Lung microvascular endothelial cell (primary cell): Measurements from ENCODE around the gene SLC38A10. TPM values are rescaled to one million over a fixed set of nuclear protein-coding genes. Genes with fewer than 3 reads are reported as not detected.

Source experiments
- total RNA-seq: library from RNA; depleted of rRNA; stranded (reverse); fragments of >200 nt; gene quantifications from 2 replicates; pipeline ENCODE4 v1.2.1, GENCODE V29; 2014

Gene SLC38A10
- total RNA-seq, 1 donor from 2014 or later = 52.0 TPM

Other genes starting within 250 kb of the SLC38A10 start
- gene PVALEF, start 129.8 kb downstream of the SLC38A10 start, total RNA-seq = not detected in 2 replicates
- gene AATK, start 129.1 kb downstream of the SLC38A10 start, total RNA-seq = 0.99 and 1.5 TPM in 2 replicates
- gene CEP131, start 72.3 kb downstream of the SLC38A10 start, total RNA-seq = 4.4 and 6.8 TPM in 2 replicates
- 5.2 and 8.3 TPM in 2 replicates for gene TEPSIN, start 56.3 kb downstream of the SLC38A10 start, total RNA-seq
- 21.8 and 28.5 TPM in 2 replicates for gene NDUFAF8, start 56.0 kb downstream of the SLC38A10 start, total RNA-seq
- 2.6 TPM in 2 replicates for gene BAHCC1, start 100.2 kb upstream of the SLC38A10 start, total RNA-seq
- 3,444 and 5,949 TPM in 2 replicates for gene ACTG1, start 217.5 kb upstream of the SLC38A10 start, total RNA-seq
- gene FSCN2, start 233.1 kb upstream of the SLC38A10 start, total RNA-seq = 0.20 and 0.44 TPM in 2 replicates